ENCODE results near the gene TGFBRAP1. TPM values are rescaled to one million over a fixed set of nuclear protein-coding genes. Genes with fewer than 3 reads are reported as not detected.

The TGFBRAP1 gene
- total RNA-seq, 1 experiment from 2014 or later: 26.5 TPM

DNA sequence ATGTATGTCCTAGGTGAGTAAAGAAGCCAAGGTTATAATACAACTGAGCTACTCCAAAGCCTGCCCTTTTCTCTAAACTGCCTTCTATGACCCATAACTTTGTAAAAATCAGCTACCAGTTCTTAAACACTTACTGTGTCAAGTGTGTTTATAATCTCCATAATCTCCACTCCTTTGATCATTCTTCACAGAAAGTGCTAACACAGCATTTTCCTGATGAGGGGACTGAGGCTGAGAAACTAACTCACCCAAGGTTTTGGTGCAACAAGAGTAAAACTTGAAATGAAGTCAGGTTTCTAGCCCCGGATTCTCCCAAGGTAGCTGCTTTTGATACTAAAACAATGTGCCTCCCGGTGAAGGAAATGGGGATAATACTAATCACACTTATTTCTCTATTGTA, 5.9 kb upstream of the TGFBRAP1 start:
- peaks cover 26% of the 10 kb centered on the region for H3K4me1 ChIP-seq (ENCODE audit: insufficient read depth, low read length)
- H3K9ac ChIP-seq (ENCODE audit: low read length): no peak overlapping the region
- no peaks in the 10 kb centered on the region for H3K9me3 ChIP-seq (ENCODE audit: low read length)
- H3K79me2 ChIP-seq (ENCODE audit: low read length): peaks cover 47% of the 10 kb centered on the region
- no TSS peak for BruUV-seq (replicated peaks)
- ATAC-seq (no peak), DNase-seq (no peak)
- ChIA-PET POLR2A (ENCODE audit: unreplicated experiment) (no interaction called here), CTCF (interaction anchor here (0.6 kb wide), 1 partner anchor 185 kb away, joined by 4 read pairs; no protein-coding TSS in a partner anchor)
- H3K27me3 ChIP-seq (ENCODE audit: low read length): no peaks in the 10 kb centered on the region
- H2AFZ ChIP-seq (ENCODE audit: low read length): no peak overlapping the region
- H3K4me2 ChIP-seq (ENCODE audit: low read length): no peak overlapping the region
- peaks cover 9% of the 10 kb centered on the region; the same call in 1 of the 2 replicates for H4K20me1 ChIP-seq (ENCODE audit: low read length)
- intact Hi-C loops (cut with micrococcal nuclease): no loop called here
- peaks cover 8% of the 10 kb centered on the region; the same call in 1 of the 2 replicates for H3K36me3 ChIP-seq (ENCODE audit: low read depth, low read length)
- no peaks in the 10 kb centered on the region for H3F3A ChIP-seq (ENCODE audit: low read length, unreplicated experiment)
- TF ChIP-seq, protein P1, sequence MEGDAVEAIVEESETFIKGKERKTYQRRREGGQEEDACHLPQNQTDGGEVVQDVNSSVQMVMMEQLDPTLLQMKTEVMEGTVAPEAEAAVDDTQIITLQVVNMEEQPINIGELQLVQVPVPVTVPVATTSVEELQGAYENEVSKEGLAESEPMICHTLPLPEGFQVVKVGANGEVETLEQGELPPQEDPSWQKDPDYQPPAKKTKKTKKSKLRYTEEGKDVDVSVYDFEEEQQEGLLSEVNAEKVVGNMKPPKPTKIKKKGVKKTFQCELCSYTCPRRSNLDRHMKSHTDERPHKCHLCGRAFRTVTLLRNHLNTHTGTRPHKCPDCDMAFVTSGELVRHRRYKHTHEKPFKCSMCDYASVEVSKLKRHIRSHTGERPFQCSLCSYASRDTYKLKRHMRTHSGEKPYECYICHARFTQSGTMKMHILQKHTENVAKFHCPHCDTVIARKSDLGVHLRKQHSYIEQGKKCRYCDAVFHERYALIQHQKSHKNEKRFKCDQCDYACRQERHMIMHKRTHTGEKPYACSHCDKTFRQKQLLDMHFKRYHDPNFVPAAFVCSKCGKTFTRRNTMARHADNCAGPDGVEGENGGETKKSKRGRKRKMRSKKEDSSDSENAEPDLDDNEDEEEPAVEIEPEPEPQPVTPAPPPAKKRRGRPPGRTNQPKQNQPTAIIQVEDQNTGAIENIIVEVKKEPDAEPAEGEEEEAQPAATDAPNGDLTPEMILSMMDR (conservative IDR thresholded peaks at IDR 0.05; ENCODE audit: low read depth, low read length): no peak
- TF ChIP-seq EZH2phosphoT487 (IDR thresholded peaks at IDR 0.05; ENCODE audit: borderline replicate concordance, low read length) (no peak), EZH2 (IDR thresholded peaks at IDR 0.05; ENCODE audit: low read length, unreplicated experiment) (no peak)
- H3K9me2 ChIP-seq (replicated peaks; ENCODE audit: low read length): no peaks in the 10 kb centered on the region
- no peak overlapping the region for H3K4me3 ChIP-seq (ENCODE audit: low read length)
- H3K27ac ChIP-seq (ENCODE audit: low read length): no peak overlapping the region

DNA sequence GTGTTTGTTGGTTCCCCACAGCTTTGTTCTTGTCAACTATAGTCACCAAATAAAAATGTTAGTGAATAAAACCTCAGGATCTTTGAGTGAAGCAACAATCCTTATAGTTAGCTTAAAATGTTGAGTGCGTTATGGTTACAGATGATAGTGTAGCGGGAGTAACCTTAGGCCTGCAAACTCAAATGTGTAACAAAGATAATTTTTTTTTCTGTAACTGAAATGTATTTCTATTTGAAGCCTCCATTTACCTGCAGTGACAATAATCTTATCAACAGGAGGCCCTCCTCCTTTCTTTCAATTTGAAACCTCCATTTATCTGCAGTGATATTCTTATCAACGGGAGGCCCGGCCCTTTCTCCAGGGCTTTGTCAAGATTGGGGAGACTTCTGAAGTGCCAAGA, 4.7 kb upstream of the TGFBRAP1 start:
- Histone ChIP-seq H3K4me1 (ENCODE audit: insufficient read depth, low read length) (peaks cover 30% of the 10 kb centered on the region), H3K9me3 (ENCODE audit: low read length) (no peaks in the 10 kb centered on the region), H3K27ac (ENCODE audit: low read length) (no peak overlapping the region), H2AFZ (ENCODE audit: low read length) (no peak overlapping the region), H3K4me3 (ENCODE audit: low read length) (no peak overlapping the region), H3K9ac (ENCODE audit: low read length) (no peak overlapping the region), H3F3A (ENCODE audit: low read length, unreplicated experiment) (no peaks in the 10 kb centered on the region), H3K79me2 (ENCODE audit: low read length) (peaks cover 43% of the 10 kb centered on the region), H3K36me3 (ENCODE audit: low read depth, low read length) (no peaks in the 10 kb centered on the region), H3K27me3 (ENCODE audit: low read length) (no peaks in the 10 kb centered on the region), H4K20me1 (ENCODE audit: low read length) (peaks cover 7% of the 10 kb centered on the region; the same call in 1 of the 2 replicates), H3K4me2 (ENCODE audit: low read length) (no peak overlapping the region), H3K9me2 (replicated peaks; ENCODE audit: low read length) (no peaks in the 10 kb centered on the region)
- DNase-seq (no peak), ATAC-seq (no peak)
- CTCF ChIA-PET: no interaction called here
- POLR2A ChIA-PET (ENCODE audit: unreplicated experiment): no interaction called here
- intact Hi-C loops (cut with micrococcal nuclease): no loop called here
- no TSS peak for BruUV-seq (replicated peaks)
- TF ChIP-seq EZH2 (IDR thresholded peaks at IDR 0.05; ENCODE audit: low read length, unreplicated experiment) (no peak), EZH2phosphoT487 (IDR thresholded peaks at IDR 0.05; ENCODE audit: borderline replicate concordance, low read length) (no peak)
- TF ChIP-seq, protein P1 (conservative IDR thresholded peaks at IDR 0.05; ENCODE audit: low read depth, low read length): no peak

DNA sequence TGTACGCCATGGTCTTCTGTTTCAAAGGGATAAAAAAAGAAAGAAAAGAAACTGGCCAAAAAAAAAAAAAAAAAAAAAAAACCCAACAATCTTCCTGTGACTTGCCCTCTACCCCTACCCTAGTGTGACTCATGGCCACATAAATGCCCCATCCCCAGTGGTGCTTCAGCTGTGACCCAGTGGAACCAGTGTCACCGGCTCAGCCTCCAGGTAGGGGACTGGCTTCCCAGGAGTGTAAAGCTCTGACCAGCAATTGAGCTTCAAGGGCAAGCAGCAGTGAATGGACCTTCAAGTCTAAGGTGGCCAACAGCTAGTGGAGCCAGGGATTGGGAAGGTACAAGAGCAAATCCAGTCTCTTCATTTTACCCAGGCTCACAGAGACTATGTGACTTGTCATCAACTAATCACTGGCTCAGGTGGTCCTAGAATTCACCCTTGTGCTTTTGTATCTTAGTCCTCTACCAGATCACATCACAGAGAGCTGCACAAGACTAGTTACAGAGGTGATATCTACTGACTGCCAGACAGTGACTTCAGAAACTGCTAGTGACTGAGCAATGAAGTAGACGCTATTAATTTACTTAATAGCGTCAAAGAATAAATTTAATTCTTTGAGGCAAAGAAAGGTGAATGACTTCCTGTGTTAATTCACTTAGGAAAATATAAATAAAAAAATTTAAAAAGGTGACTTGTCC, 1.3 kb upstream of the TGFBRAP1 start:
- no peaks in the 10 kb centered on the region for H3K9me2 ChIP-seq (replicated peaks; ENCODE audit: low read length)
- H3K9ac ChIP-seq (ENCODE audit: low read length): no peak overlapping the region; the same call in 1 of the 2 replicates
- ATAC-seq (peak; percentile 12; the same call in 1 of the 2 replicates), DNase-seq (peak; percentile 60)
- H3K36me3 ChIP-seq (ENCODE audit: low read depth, low read length): no peaks in the 10 kb centered on the region
- H3K4me2 ChIP-seq (ENCODE audit: low read length): peak overlapping the region; percentile 95
- no TSS peak for BruUV-seq (replicated peaks)
- no peaks in the 10 kb centered on the region for H4K20me1 ChIP-seq (ENCODE audit: low read length)
- H3F3A ChIP-seq (ENCODE audit: low read length, unreplicated experiment): no peaks in the 10 kb centered on the region
- no peak overlapping the region; the same call in 1 of the 2 replicates for H3K4me3 ChIP-seq (ENCODE audit: low read length)
- POLR2A ChIA-PET (ENCODE audit: unreplicated experiment): no interaction called here
- intact Hi-C loops (cut with micrococcal nuclease): no loop called here
- H3K4me1 ChIP-seq (ENCODE audit: insufficient read depth, low read length): peaks cover 43% of the 10 kb centered on the region
- no peaks in the 10 kb centered on the region for H3K27me3 ChIP-seq (ENCODE audit: low read length)
- peaks cover 42% of the 10 kb centered on the region for H3K79me2 ChIP-seq (ENCODE audit: low read length)
- no peak for TF ChIP-seq EZH2phosphoT487 (IDR thresholded peaks at IDR 0.05; ENCODE audit: borderline replicate concordance, low read length)
- TF ChIP-seq, protein P1 (conservative IDR thresholded peaks at IDR 0.05; ENCODE audit: low read depth, low read length): no peak
- no peak for TF ChIP-seq EZH2 (IDR thresholded peaks at IDR 0.05; ENCODE audit: low read length, unreplicated experiment)
- CTCF ChIA-PET: no interaction called here
- peak overlapping the region; percentile 94 for H2AFZ ChIP-seq (ENCODE audit: low read length)
- 0 out of 2 replicates have a peak overlapping the region, but pooled peaks have one; percentile 35 for H3K27ac ChIP-seq (ENCODE audit: low read length)
- H3K9me3 ChIP-seq (ENCODE audit: low read length): no peaks in the 10 kb centered on the region

All from PC-3 (cell line).